ENCODE results near the gene CAVIN1. TPM values are rescaled to one million over a fixed set of nuclear protein-coding genes. Genes with fewer than 3 reads are reported as not detected.
"Not testable (repeated sequence)": the region's sequence is repeated elsewhere in the genome, so short reads cannot be mapped to it uniquely, and the experiment has no call there.

The CAVIN1 gene
- total RNA-seq, 1 donor from 2014 or later, result 342 TPM

DNA sequence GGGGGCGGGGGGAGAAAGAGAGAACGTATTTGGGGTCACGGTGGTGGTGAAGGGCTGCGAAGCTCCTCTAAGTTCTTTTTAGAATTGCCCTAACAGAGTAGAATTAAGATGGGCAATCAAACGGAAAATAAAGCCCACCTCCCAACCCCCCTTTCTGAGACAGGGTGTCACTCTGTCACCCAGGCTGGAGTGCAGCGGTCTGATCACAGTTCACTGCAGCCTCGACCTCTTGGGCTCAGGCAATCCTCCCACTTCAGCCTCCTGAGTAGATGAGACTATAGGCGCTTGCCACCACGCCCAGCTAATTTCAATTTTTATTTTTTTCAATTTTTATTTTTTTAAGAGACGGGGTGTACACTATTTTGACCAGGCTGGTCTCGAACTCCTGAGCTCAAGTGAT lies 710 bp upstream of the CAVIN1 start:
- ATAC-seq (no peak), DNase-seq (no peak)
- Histone ChIP-seq H3K9me3 (no peaks in the 10 kb centered on the region), H3K27ac (peak overlapping the region; percentile 91), H3K4me1 (peaks cover 12% of the 10 kb centered on the region), H3K4me3 (peak overlapping the region; percentile 88), H3K27me3 (no peaks in the 10 kb centered on the region), H3K36me3 (no peaks in the 10 kb centered on the region)
- TF ChIP-seq, protein P1, sequence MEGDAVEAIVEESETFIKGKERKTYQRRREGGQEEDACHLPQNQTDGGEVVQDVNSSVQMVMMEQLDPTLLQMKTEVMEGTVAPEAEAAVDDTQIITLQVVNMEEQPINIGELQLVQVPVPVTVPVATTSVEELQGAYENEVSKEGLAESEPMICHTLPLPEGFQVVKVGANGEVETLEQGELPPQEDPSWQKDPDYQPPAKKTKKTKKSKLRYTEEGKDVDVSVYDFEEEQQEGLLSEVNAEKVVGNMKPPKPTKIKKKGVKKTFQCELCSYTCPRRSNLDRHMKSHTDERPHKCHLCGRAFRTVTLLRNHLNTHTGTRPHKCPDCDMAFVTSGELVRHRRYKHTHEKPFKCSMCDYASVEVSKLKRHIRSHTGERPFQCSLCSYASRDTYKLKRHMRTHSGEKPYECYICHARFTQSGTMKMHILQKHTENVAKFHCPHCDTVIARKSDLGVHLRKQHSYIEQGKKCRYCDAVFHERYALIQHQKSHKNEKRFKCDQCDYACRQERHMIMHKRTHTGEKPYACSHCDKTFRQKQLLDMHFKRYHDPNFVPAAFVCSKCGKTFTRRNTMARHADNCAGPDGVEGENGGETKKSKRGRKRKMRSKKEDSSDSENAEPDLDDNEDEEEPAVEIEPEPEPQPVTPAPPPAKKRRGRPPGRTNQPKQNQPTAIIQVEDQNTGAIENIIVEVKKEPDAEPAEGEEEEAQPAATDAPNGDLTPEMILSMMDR (IDR thresholded peaks at IDR 0.05), result no peak
- intact Hi-C loops (cut with DNase I), result no loop called here

DNA sequence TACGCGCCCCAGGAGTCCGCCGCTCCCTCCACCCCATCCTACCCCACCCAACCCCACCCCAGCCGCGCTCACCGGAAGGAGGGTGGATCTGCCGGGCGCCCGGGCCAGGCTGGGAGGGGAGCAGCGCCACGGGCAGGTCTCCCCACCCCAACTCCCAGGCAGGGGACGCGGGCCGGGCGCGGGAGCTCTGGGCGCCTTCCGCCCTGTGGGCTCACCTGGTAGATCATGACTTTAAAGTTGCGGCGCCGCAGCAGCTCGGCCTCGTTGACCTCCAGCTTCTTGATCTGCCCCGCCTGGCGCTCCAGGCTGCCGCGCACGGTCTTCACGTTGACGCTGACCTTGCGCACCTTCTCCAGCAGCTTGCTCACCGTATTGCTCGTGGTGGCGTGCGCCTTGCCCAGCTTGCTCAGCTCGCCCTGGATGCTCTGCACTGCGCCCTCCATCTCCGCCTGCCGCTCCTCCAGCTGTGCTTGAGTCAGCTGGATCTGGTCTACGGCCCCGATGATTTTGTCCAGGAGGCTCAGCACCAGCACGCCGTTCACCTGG lies 571 bp downstream of the CAVIN1 start:
- Histone ChIP-seq H3K27ac (peak overlapping the region; percentile 91), H3K27me3 (no peaks in the 10 kb centered on the region), H3K4me3 (peak overlapping the region; percentile 88), H3K9me3 (no peaks in the 10 kb centered on the region), H3K4me1 (peaks cover 12% of the 10 kb centered on the region), H3K36me3 (no peaks in the 10 kb centered on the region)
- ATAC-seq, result peak; percentile 40
- TF ChIP-seq, protein P1 (IDR thresholded peaks at IDR 0.05), result no peak
- DNase-seq, result peak; percentile 78
- intact Hi-C loops (cut with DNase I), result no loop called here

DNA sequence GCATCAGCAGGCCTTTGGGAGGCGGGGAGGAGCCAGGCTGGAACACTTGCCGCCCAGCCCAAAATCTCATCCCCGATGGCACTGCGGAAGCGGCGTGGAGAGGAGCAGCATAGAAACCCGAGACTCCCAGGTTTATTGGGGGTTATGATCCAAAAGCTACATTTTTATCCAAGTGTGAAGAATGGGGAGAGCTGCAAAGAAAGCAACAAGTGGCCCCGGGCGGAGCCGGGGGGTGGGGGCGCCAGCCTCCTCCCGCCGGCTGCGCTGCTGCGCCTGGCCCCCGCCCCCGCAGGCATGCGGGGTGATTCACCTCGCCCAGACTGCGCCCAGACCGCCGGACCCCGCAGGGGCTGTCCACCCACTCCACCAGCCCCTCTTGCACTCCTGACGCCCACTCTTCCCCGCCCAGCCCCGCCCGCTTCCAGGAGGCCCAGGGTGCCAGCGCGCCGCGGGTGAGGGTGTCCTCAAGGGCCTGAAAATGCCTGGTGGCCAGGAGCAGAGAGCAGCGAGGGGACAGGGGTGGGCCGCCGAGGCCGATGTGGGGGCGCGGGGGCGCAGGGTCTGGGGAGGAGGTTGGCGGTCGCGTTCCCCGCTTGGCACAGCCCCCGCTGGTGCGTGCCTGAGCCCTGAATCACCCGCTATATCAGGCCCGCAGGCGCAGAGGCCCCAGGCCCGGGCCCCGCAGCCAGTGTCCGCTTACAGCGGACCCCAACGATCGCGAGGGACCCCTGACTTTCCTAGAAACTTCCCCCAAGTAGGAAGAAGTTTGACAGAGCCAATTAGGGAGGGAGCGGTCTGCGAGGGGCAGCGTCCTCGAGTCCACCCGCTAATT lies 1.3 kb downstream of the CAVIN1 start:
- TF ChIP-seq, protein P1 (IDR thresholded peaks at IDR 0.05), result no peak
- Histone ChIP-seq H3K27me3 (no peaks in the 10 kb centered on the region), H3K36me3 (no peaks in the 10 kb centered on the region), H3K4me1 (peaks cover 16% of the 10 kb centered on the region), H3K9me3 (no peaks in the 10 kb centered on the region), H3K4me3 (peak overlapping the region; percentile 88), H3K27ac (peak overlapping the region; percentile 91)
- ATAC-seq, result peak; percentile 37
- DNase-seq, result peak; percentile 75
- intact Hi-C loops (cut with DNase I), result no loop called here

DNA sequence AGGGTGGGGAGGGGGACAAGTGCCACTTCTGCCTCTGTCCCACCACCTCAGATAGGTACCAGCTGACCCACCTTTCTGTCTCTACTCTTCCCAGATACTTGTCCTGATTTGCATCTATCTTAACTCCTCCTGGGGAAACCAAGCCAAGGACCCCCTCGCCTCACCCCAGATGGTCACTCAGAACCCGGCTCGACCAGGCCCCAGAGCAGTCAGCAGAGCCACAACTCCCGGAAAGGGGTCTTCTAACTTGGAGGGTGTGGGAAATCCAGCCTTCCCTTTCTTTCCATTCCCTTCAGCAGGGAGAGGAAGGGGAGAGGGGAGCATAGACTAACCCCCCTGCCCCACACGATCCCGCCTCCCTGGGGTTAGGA lies 1.9 kb downstream of the CAVIN1 start:
- H3K4me1 ChIP-seq, result peaks cover 21% of the 10 kb centered on the region
- peak overlapping the region; percentile 88 for H3K4me3 ChIP-seq
- H3K27ac ChIP-seq, result peak overlapping the region; percentile 91
- TF ChIP-seq, protein P1 (IDR thresholded peaks at IDR 0.05), result no peak
- no peaks in the 10 kb centered on the region for H3K9me3 ChIP-seq
- ATAC-seq, result no peak
- H3K27me3 ChIP-seq, result no peaks in the 10 kb centered on the region
- intact Hi-C loops (cut with DNase I), result no loop called here
- DNase-seq, result no peak
- no peaks in the 10 kb centered on the region for H3K36me3 ChIP-seq

DNA sequence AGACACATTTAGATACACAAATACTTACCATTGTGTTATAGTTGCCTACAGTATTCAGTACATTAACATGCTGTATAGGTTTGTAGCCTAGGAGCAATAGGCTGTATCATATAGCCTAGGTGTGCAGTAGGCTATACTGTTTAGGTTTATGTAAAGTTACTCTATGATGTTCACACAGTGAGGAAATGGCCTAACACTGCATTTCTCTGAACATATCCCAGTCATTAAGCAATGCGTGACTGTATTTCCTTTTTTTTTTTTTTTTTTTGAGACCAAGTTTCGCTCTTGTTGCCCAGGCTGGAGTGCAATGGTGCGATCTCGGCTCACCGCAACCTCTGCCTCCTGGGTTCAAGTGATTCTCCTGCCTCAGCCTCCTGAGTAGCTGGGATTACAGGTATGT lies 5.1 kb downstream of the CAVIN1 start:
- intact Hi-C loops (cut with DNase I); H3K27ac ChIP-seq; H3K36me3 ChIP-seq; H3K27me3 ChIP-seq; DNase-seq; H3K9me3 ChIP-seq; H3K4me3 ChIP-seq; ATAC-seq: not testable (repeated sequence)
- H3K4me1 ChIP-seq, result peaks cover 40% of the 10 kb centered on the region

DNA sequence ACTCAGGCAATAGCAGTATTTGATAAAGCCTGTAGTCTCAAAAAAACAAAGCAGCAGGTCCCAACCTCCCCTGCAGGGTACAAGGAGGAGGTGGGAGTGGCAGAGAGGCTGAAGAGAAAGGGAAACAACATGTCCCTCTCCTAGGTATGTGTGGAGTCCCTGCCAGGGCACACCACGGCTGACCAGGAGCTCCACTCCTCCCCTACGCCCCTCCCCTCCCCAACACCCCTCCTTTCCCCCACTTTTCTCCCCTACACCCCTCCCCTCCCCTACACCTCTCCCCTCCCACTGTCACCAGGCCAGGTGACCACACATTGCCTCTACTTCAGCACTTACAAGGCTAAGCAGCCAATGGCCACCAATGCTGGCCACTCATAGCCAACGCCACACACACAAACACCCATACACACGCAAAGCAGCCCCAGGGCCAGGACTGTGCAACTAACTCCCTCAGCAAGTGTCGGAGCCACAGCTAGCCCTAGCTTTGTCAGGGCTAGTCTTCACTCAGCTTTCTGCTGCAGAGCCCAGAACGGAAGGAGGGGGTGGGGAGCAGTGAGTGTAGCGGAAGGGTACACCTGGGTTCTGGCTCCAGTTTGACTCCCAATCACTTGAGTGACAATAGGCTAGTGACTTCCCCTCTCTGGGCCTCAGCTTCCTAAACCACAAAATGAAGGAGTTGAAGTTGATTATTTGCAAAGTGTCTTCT lies 8.2 kb downstream of the CAVIN1 start:
- peak overlapping the region; percentile 14 for H3K4me3 ChIP-seq
- no peaks in the 10 kb centered on the region for H3K27me3 ChIP-seq
- H3K27ac ChIP-seq, result peak overlapping the region; percentile 72
- H3K4me1 ChIP-seq, result peaks cover 58% of the 10 kb centered on the region
- TF ChIP-seq, protein P1 (IDR thresholded peaks at IDR 0.05), result no peak
- no peaks in the 10 kb centered on the region for H3K9me3 ChIP-seq
- ATAC-seq (peak; percentile 79), DNase-seq (peak; percentile 75)
- intact Hi-C loops (cut with DNase I), result no loop called here
- no peaks in the 10 kb centered on the region for H3K36me3 ChIP-seq
